GM12878 (cell line): ENCODE data around the gene NCAN. TPM values are rescaled to one million over a fixed set of nuclear protein-coding genes. Genes with fewer than 3 reads are reported as not detected.
A peak's percentile ranks its signal among the peaks of the same experiment; 100 is the strongest.

ENCODE experiments used
- ATAC-seq: fragments of 200-7000 bp; cut with Tn5 transposase; 3 replicates; pipeline ENCODE4 v1.9.1; 2020; ENCODE audit warnings: mild to moderate bottlenecking, moderate library complexity
- BruUV-seq: library from RNA; stranded (reverse); fragments of 400-500 nt; replicated peaks from 2 replicates; lab custom pipeline; 2021; lab: Mats Ljungman, UMichigan
- CTCF ChIA-PET: fragments of 300-600 bp; sonication (Branson Sonifier 250); formaldehyde crosslinking; extraction: SDS; loops from one replicate; lab custom pipeline; 2021; ENCODE audit warnings: inconsistent platforms; lab: Yijun Ruan, JAX
- POLR2A ChIA-PET: fragments of 350-600 bp; formaldehyde crosslinking; extraction: SDS; loops from one replicate; lab custom pipeline; 2021; ENCODE audit warnings: inconsistent platforms; lab: Charles Lee
- RAD21 ChIA-PET: fragments of 300-600 bp; sonication (Branson Sonifier 250); formaldehyde crosslinking; loops from one replicate; lab custom pipeline; 2023; ENCODE audit warnings: antibody characterized with exemption; ENCODE audit not compliant: unreplicated experiment; lab: Charles Lee
- SMC1A ChIA-PET: fragments of 300-600 bp; sonication (Branson Sonifier 250); formaldehyde crosslinking; loops from one replicate; lab custom pipeline; 2023; ENCODE audit not compliant: unreplicated experiment, uncharacterized antibody; lab: Charles Lee
- DNase-seq: peaks from one replicate; pipeline ENCODE4 v3.0.0-alpha.2; 2011; ENCODE audit warnings: low read depth, low spot score
- FAIRE-seq: peaks from 3 replicates; lab custom pipeline; 2011; peaks lifted over from hg19 to GRCh38; lab: Jason Lieb, UNC
- H2AFZ ChIP-seq: 2 replicates; pipeline ENCODE4 v1.6.0; 2011; ENCODE audit warnings: low read depth, low read length, control low read depth; ENCODE audit not compliant: control insufficient read depth
- H3K27ac ChIP-seq: 2 replicates; pipeline ENCODE4 v1.5.1; 2011; ENCODE audit warnings: control low read depth; ENCODE audit not compliant: control insufficient read depth, insufficient read depth
- H3K27me3 ChIP-seq, 2 experiments: replicated peaks in 1 of 2; 2 replicates each; pipeline versions ENCODE4 v1.6.0 to v1.6.1; 2011; ENCODE audit warnings: low read length in 1 of 2; ENCODE audit not compliant: control insufficient read depth in 2 of 2, insufficient read depth in 2 of 2
- H3K36me3 ChIP-seq, 2 experiments: 2 replicates each; pipeline ENCODE4 v1.5.1; 2011; ENCODE audit warnings: low read length in 1 of 2; ENCODE audit not compliant: control insufficient read depth in 2 of 2, insufficient read depth in 2 of 2
- H3K4me1 ChIP-seq: 2 replicates; pipeline ENCODE4 v1.6.1; 2011; ENCODE audit warnings: mild to moderate bottlenecking, low read length, moderate library complexity, mixed read lengths; ENCODE audit not compliant: control insufficient read depth, insufficient read depth
- H3K4me2 ChIP-seq: 2 replicates; pipeline ENCODE4 v1.6.0; 2011; ENCODE audit warnings: control low read depth; ENCODE audit not compliant: control insufficient read depth, insufficient read depth
- H3K4me3 ChIP-seq: fragments of 200-600 bp; sonication (generic); 2 replicates; pipeline ENCODE4 v1.5.1; 2016
- H3K79me2 ChIP-seq: 2 replicates; pipeline ENCODE4 v1.6.0; 2011; ENCODE audit warnings: low read length; ENCODE audit not compliant: control insufficient read depth, insufficient read depth
- H3K9ac ChIP-seq: 2 replicates; pipeline ENCODE4 v1.8.0; 2011; ENCODE audit warnings: low read length, control low read depth, mixed read lengths; ENCODE audit not compliant: control insufficient read depth, insufficient read depth
- H3K9me3 ChIP-seq: replicated peaks from 3 replicates; pipeline ENCODE4 v1.5.1; 2011; ENCODE audit warnings: mild to moderate bottlenecking, low read length; ENCODE audit not compliant: control insufficient read depth, insufficient read depth
- H4K20me1 ChIP-seq: 2 replicates; pipeline ENCODE4 v1.6.0; 2011; ENCODE audit not compliant: control insufficient read depth, insufficient read depth
- ASH2L ChIP-seq: fragments of 300-600, 200-600 bp; sonication (generic); IDR thresholded peaks from 2 replicates; pipeline ENCODE4 v1.6.1; 2017; ENCODE audit warnings: low read depth, mild to moderate bottlenecking, borderline replicate concordance
- NRF1 ChIP-seq: conservative IDR thresholded peaks from 2 replicates; pipeline ENCODE4 v1.6.1; 2011; ENCODE audit warnings: mild to moderate bottlenecking, low read depth, low read length, improper control_type of control experiment
- PAX8 ChIP-seq: fragments of 450-650 bp; IDR thresholded peaks from 2 replicates; pipeline ENCODE4 v1.6.1; 2017; ENCODE audit warnings: mild to moderate bottlenecking, moderate library complexity
- POLR2A ChIP-seq: IDR thresholded peaks from 2 replicates; pipeline ENCODE4 v1.6.1; 2011; ENCODE audit warnings: low read depth, mild to moderate bottlenecking, low read length
- WGBS: methylation state at CpG from one replicate; pipeline ENCODE4 v1.1.6; 2016; ENCODE audit warnings: low lambda C conversion rate; ENCODE audit not compliant: insufficient replicate concordance, insufficient coverage; ENCODE audit errors: missing lambda C conversion rate; 5-methylcytosine and 5-hydroxymethylcytosine counted together
- in situ Hi-C: fragments of 300-500 bp; cut with MboI; formaldehyde crosslinking; loops from 9 replicates; pipeline ENCODE4 v1.14.3; 2018; ENCODE audit warnings: mixed read lengths
- intact Hi-C: fragments of 100-400 bp; cut with micrococcal nuclease; formaldehyde crosslinking; loops from one replicate; pipeline ENCODE4 v1.14.2; 2022; ENCODE audit not compliant: unreplicated experiment
- polyA plus RNA-seq, 11 experiments: library from polyadenylated mRNA; depleted of rRNA in 4 of 11; unstranded in 6 of 11; stranded (reverse) in 5 of 11; fragments of >200 nt; fragmentation: Nextera tagmentation in 4 of 11; fragmentation: Illumina TruSeq in 1 of 11; extraction: Ambion mirVana in 4 of 11; extraction: Trizol in 1 of 11; gene quantifications; 1 replicate in 1 of 11; 2 replicates in 10 of 11; pipeline versions ENCODE4 v1.2.1 to v1.2.3, GENCODE V29; 2011 to 2016; ENCODE audit warnings: inconsistent platforms in 2 of 11, missing spikeins in 2 of 11, low read depth in 1 of 11
- total RNA-seq, 4 experiments: library from RNA; depleted of rRNA in 3 of 4; stranded (reverse); fragments of >200 nt in 3 of 4; fragmentation: Illumina TruSeq in 1 of 4; extraction: Trizol in 1 of 4; gene quantifications; 2 replicates each; pipeline versions ENCODE4 v1.2.1 to v1.2.3, GENCODE V29; 2013 to 2021
- TF ChIP-seq, protein P1 (sequence below): fragments of 450-650 bp; IDR thresholded peaks from 2 replicates; pipeline ENCODE4 v1.6.1; 2014; ENCODE audit warnings: mild to moderate bottlenecking
- TF ChIP-seq, protein P2 (sequence below): IDR thresholded peaks from 2 replicates; pipeline ENCODE4 v1.6.1; 2012; ENCODE audit warnings: low read depth, low read length, improper control_type of control experiment

NCAN gene
- total and polyA plus RNA-seq, 10 of the 15 experiments (the other 5 are each of a cell fraction or from before 2014, with no cell fraction given): 0.02 to 0.34 (median 0.12) TPM; not detected in 1

DNA sequence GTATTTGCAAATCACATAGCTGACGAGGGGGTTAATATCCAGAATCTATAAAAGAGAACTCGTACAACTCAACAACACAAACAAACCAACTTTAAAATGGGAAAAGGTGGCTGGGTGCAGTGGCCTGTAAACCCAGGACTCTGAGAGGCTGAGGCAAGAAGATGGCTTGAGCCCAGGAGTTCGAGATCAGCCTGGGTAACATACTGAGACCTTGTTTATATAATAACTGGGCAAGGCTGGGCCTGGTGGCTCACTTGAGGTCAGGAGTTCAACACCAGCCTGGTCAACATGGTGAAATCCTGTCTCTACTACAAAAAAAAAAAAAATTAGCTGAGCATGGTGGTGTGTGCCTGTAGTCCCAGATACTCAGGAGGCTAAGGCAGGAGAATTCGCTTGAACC, 83.2 kb downstream of the NCAN start:
- no peak for FAIRE-seq
- DNase-seq: no peak
- CTCF ChIA-PET: no interaction called here
- 98% methylated on average over 4 of the region's 4 CpGs for WGBS
- H3K79me2 ChIP-seq: no peaks in the 10 kb centered on the region
- no peaks in the 10 kb centered on the region for H3K9me3 ChIP-seq
- H3K27me3 ChIP-seq: no peaks in the 10 kb centered on the region
- H3K4me3 ChIP-seq: no peak overlapping the region
- intact Hi-C loops: no loop called here
- H4K20me1 ChIP-seq: no peaks in the 10 kb centered on the region
- H3K4me1 ChIP-seq: no peaks in the 10 kb centered on the region
- BruUV-seq: no TSS peak
- no peak overlapping the region for H2AFZ ChIP-seq
- POLR2A ChIA-PET: no interaction called here
- SMC1A ChIA-PET: interaction anchor here (1.2 kb wide), 1 partner anchor 61 kb away, joined by 3 read pairs; no protein-coding TSS in a partner anchor
- no peak overlapping the region for H3K27ac ChIP-seq
- ATAC-seq: no peak
- RAD21 ChIA-PET: no interaction called here
- in situ Hi-C loops: no loop called here
- H3K4me2 ChIP-seq: no peak overlapping the region
- peaks cover 0 to 12% of the 10 kb centered on the region in 2 experiments; a peak in 2 of 4 replicates for H3K36me3 ChIP-seq
- no peak for TF ChIP-seq ASH2L
- no peak for TF ChIP-seq PAX8
- TF ChIP-seq, protein P1, sequence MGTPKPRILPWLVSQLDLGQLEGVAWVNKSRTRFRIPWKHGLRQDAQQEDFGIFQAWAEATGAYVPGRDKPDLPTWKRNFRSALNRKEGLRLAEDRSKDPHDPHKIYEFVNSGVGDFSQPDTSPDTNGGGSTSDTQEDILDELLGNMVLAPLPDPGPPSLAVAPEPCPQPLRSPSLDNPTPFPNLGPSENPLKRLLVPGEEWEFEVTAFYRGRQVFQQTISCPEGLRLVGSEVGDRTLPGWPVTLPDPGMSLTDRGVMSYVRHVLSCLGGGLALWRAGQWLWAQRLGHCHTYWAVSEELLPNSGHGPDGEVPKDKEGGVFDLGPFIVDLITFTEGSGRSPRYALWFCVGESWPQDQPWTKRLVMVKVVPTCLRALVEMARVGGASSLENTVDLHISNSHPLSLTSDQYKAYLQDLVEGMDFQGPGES: no peak
- no peak for TF ChIP-seq NRF1
- no peak overlapping the region for H3K9ac ChIP-seq

DNA sequence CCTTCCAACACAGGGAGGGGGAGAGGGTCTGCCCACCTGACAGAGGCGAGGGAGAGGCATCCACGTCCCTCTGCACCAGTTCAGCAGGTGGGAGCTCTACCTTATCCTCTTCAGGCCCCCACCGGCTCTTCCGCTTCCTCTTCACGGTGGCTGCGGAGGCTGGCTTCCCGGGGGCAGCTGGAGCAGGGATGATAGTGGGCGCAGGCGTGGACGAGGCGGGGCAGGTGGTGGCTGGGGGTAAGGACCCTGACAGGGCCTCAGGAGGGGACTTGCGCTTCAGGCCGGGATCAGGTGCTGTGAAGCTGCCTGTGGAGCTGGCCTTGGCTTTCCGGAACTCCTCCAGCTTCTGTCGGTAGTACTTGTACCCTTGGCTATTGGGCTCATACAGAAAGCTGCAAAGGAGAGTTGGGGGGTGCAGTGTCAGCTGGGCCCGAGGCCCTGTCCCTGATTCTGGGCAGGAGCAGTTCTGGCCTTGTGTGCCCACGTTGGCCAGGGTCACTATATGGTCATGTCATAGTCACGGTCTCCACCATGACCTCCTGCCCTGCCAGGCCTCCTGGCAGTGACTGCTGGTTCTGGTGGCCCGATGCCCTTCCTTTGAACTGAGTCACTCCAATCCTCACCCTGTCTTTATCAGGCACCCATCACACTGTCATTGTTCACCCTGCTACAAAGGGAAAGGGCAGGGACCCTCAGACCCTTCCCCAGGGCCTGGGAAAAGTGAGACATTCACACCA, 85.4 kb downstream of the NCAN start:
- in situ Hi-C loops: no loop called here
- ChIA-PET CTCF (no interaction called here), SMC1A (no interaction called here), POLR2A (no interaction called here), RAD21 (no interaction called here)
- peaks cover 5 to 15% of the 10 kb centered on the region in 2 experiments; a peak in 3 of 4 replicates for H3K36me3 ChIP-seq
- no peaks in the 10 kb centered on the region for H3K9me3 ChIP-seq
- 91% methylated on average over 16 of the region's 19 CpGs for WGBS
- TF ChIP-seq, protein P2, sequence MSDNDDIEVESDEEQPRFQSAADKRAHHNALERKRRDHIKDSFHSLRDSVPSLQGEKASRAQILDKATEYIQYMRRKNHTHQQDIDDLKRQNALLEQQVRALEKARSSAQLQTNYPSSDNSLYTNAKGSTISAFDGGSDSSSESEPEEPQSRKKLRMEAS: no peak
- TF ChIP-seq POLR2A: peak; percentile 37; the same call in 1 of the 2 replicates
- intact Hi-C loops: no loop called here
- no peaks in the 10 kb centered on the region for H3K79me2 ChIP-seq
- no peak for ATAC-seq
- DNase-seq: no peak
- no peaks in the 10 kb centered on the region for H4K20me1 ChIP-seq
- no peak overlapping the region for H2AFZ ChIP-seq
- FAIRE-seq: no peak
- no peak overlapping the region for H3K9ac ChIP-seq
- no peak overlapping the region for H3K27ac ChIP-seq
- no peaks in the 10 kb centered on the region for H3K27me3 ChIP-seq
- H3K4me2 ChIP-seq: no peak overlapping the region
- BruUV-seq: no TSS peak
- H3K4me3 ChIP-seq: no peak overlapping the region
- no peaks in the 10 kb centered on the region for H3K4me1 ChIP-seq
